HepG2 (cell line): ENCODE data around the gene CAMTA1. TPM values are rescaled to one million over a fixed set of nuclear protein-coding genes. Genes with fewer than 3 reads are reported as not detected.
A peak's percentile ranks its signal among the peaks of the same experiment; 100 is the strongest.

Experiments
- ATAC-seq: fragments of 200-7000 bp; cut with Tn5 transposase; 3 replicates; pipeline ENCODE4 v1.9.1; 2020; ENCODE audit warnings: mild to moderate bottlenecking, moderate library complexity
- BruUV-seq: library from RNA; stranded (reverse); fragments of 400-500 nt; replicated peaks from 2 replicates; lab custom pipeline; 2021; lab: Mats Ljungman, UMichigan
- CTCF ChIA-PET: fragments of 300-600 bp; formaldehyde crosslinking; extraction: SDS; loops from one replicate; lab custom pipeline; 2021; ENCODE audit warnings: low total read pairs, inconsistent platforms, low intra/inter-chr PET ratio; lab: Yijun Ruan, JAX
- POLR2A ChIA-PET: fragments of 350-600 bp; sonication (Branson Sonifier 250); formaldehyde crosslinking; loops from one replicate; lab custom pipeline; 2020; ENCODE audit warnings: antibody characterized with exemption, inconsistent platforms; lab: Yijun Ruan, JAX
- DNase-seq: peaks from one replicate; pipeline ENCODE4 v3.0.0-alpha.2; 2015; ENCODE audit warnings: low spot score
- FAIRE-seq: peaks from 3 replicates; lab custom pipeline; 2011; peaks lifted over from hg19 to GRCh38; lab: Jason Lieb, UNC
- H2AFZ ChIP-seq: one replicate; pipeline ENCODE4 v1.6.1; 2011; ENCODE audit warnings: low read length, inconsistent platforms
- H3K27ac ChIP-seq: fragments of 300-600 bp; 3 replicates; pipeline ENCODE4 v1.8.0; 2011; ENCODE audit warnings: mixed run types, mild to moderate bottlenecking, mixed read lengths, low read length, inconsistent platforms; ENCODE audit not compliant: insufficient read depth; ENCODE audit errors: extremely low read length
- H3K27me3 ChIP-seq, 2 experiments: fragments of 200-600 bp in 1 of 2; 2 replicates in 1 of 2; 3 replicates in 1 of 2; pipeline versions ENCODE4 v1.6.0 to v1.8.0; 2011; ENCODE audit warnings: low read length in 2 of 2, mild to moderate bottlenecking in 2 of 2, moderate library complexity in 2 of 2, inconsistent platforms in 1 of 2; ENCODE audit not compliant: insufficient read depth in 2 of 2, control insufficient read depth in 1 of 2
- H3K36me3 ChIP-seq, 2 experiments: fragments of 200-600 bp in 1 of 2; replicated peaks in 1 of 2; 2 replicates in 1 of 2; 3 replicates in 1 of 2; pipeline versions ENCODE4 v1.5.1 to v1.8.0; 2011; ENCODE audit warnings: low read length in 2 of 2, inconsistent platforms in 1 of 2; ENCODE audit not compliant: insufficient read depth in 2 of 2, control insufficient read depth in 1 of 2
- H3K4me1 ChIP-seq: 2 replicates; pipeline ENCODE4 v1.5.1; 2012; ENCODE audit warnings: low read length, inconsistent platforms; ENCODE audit not compliant: insufficient read depth
- H3K4me2 ChIP-seq: 2 replicates; pipeline ENCODE4 v1.6.0; 2011; ENCODE audit warnings: low read depth, low read length, inconsistent platforms
- H3K4me3 ChIP-seq, 3 experiments: fragments of 200-600 bp in 1 of 3; sonication (generic), shearing (Covaris generic) in 1 of 3; replicated peaks in 1 of 3; 2 replicates each; pipeline ENCODE4 v1.5.1; 2011 to 2016; ENCODE audit warnings: low read length in 3 of 3, inconsistent platforms in 2 of 3, low read depth in 2 of 3, mild to moderate bottlenecking in 2 of 3, control low read depth in 1 of 3, mixed read lengths in 1 of 3; ENCODE audit not compliant: insufficient read depth in 1 of 3
- H3K79me2 ChIP-seq: one replicate; pipeline ENCODE4 v1.6.1; 2011; ENCODE audit warnings: low read length, inconsistent platforms; ENCODE audit not compliant: insufficient read depth
- H3K9ac ChIP-seq: 2 replicates; pipeline ENCODE4 v1.6.0; 2011; ENCODE audit warnings: mild to moderate bottlenecking, low read depth, low read length, inconsistent platforms; ENCODE audit not compliant: insufficient read depth
- H3K9me3 ChIP-seq: 2 replicates; pipeline ENCODE4 v1.5.1; 2012; ENCODE audit warnings: mild to moderate bottlenecking, low read length
- H4K20me1 ChIP-seq: 2 replicates; pipeline ENCODE4 v1.6.0; 2011; ENCODE audit warnings: inconsistent platforms, mild to moderate bottlenecking, low read length, moderate library complexity; ENCODE audit not compliant: insufficient read depth
- MYNN ChIP-seq: sonication (generic); formaldehyde crosslinking; IDR thresholded peaks from 2 replicates; pipeline ENCODE4 v1.4.0; 2020; ENCODE audit warnings: mild to moderate bottlenecking, low read depth, missing genetic modification reagents
- SIX1 ChIP-seq: sonication (generic); formaldehyde crosslinking; IDR thresholded peaks from 2 replicates; pipeline ENCODE4 v1.4.0; 2020; ENCODE audit warnings: missing genetic modification reagents, borderline replicate concordance
- STAG1 ChIP-seq: sonication (generic); formaldehyde crosslinking; IDR thresholded peaks from 2 replicates; pipeline ENCODE4 v1.4.0; 2020; ENCODE audit warnings: missing genetic modification reagents
- ZNF484 ChIP-seq: sonication (generic); formaldehyde crosslinking; IDR thresholded peaks from 2 replicates; pipeline ENCODE4 v1.5.1; 2020; ENCODE audit warnings: mild to moderate bottlenecking, low read depth, missing genetic modification reagents, borderline replicate concordance
- ZNF564 ChIP-seq: sonication (generic); formaldehyde crosslinking; IDR thresholded peaks from 2 replicates; pipeline ENCODE4 v1.8.1; 2023; ENCODE audit warnings: mild to moderate bottlenecking, missing genetic modification reagents
- ZNF616 ChIP-seq: sonication (generic); formaldehyde crosslinking; IDR thresholded peaks from 2 replicates; pipeline ENCODE4 v1.5.0; 2020; ENCODE audit warnings: low read depth, mild to moderate bottlenecking, missing genetic modification reagents
- ZNF776 ChIP-seq: sonication (generic); formaldehyde crosslinking; IDR thresholded peaks from 2 replicates; pipeline ENCODE4 v1.4.0; 2020; ENCODE audit warnings: mild to moderate bottlenecking, missing genetic modification reagents
- ZNF816 ChIP-seq: sonication (generic); formaldehyde crosslinking; IDR thresholded peaks from 2 replicates; pipeline ENCODE4 v1.8.0; 2022; ENCODE audit warnings: missing genetic modification reagents, mild to moderate bottlenecking, borderline replicate concordance
- WGBS: methylation state at CpG from one replicate; pipeline ENCODE4 v1.1.6; 2017; ENCODE audit warnings: low lambda C conversion rate; 5-methylcytosine and 5-hydroxymethylcytosine counted together
- in situ Hi-C: cut with HindIII; loops from 2 replicates; pipeline ENCODE4 v1.10.0; 2017; ENCODE audit warnings: low pct_unique_long_range_greater_than_20kb; ENCODE audit not compliant: extremely low pct_ligation_motif_present
- intact Hi-C: fragments of 100-400 bp; cut with micrococcal nuclease; formaldehyde crosslinking; loops from one replicate; pipeline ENCODE4 v1.10.0; 2022; ENCODE audit not compliant: unreplicated experiment
- polyA plus RNA-seq, 8 experiments: library from polyadenylated mRNA; depleted of rRNA in 3 of 8; stranded (reverse) in 7 of 8; unstranded in 1 of 8; fragments of >200 nt; fragmentation: Illumina TruSeq in 4 of 8; extraction: Trizol in 4 of 8; gene quantifications; 2 replicates each; pipeline versions ENCODE4 v1.2.1 to v1.2.3, GENCODE V29; 2011 to 2016; ENCODE audit warnings: low read depth in 4 of 8, missing spikeins in 1 of 8, mixed read lengths in 1 of 8; ENCODE audit not compliant: insufficient read depth in 1 of 8
- total RNA-seq, 5 experiments: library from RNA; depleted of rRNA; stranded (reverse); fragments of >200 nt; fragmentation: Illumina TruSeq; extraction: Trizol; gene quantifications; 2 replicates each; pipeline ENCODE4 v1.2.3, GENCODE V29; 2016; ENCODE audit warnings: low read depth in 1 of 5
- TF ChIP-seq, protein P1 (sequence below): sonication (generic); formaldehyde crosslinking; IDR thresholded peaks from 2 replicates; pipeline ENCODE4 v1.5.0; 2020; ENCODE audit warnings: mild to moderate bottlenecking, missing genetic modification reagents, moderate library complexity

CAMTA1 gene
- total and polyA plus RNA-seq, 2 of the 13 experiments (the other 11 are each of a cell fraction or from before 2014, with no cell fraction given): 25.0 to 36.4 TPM

DNA sequence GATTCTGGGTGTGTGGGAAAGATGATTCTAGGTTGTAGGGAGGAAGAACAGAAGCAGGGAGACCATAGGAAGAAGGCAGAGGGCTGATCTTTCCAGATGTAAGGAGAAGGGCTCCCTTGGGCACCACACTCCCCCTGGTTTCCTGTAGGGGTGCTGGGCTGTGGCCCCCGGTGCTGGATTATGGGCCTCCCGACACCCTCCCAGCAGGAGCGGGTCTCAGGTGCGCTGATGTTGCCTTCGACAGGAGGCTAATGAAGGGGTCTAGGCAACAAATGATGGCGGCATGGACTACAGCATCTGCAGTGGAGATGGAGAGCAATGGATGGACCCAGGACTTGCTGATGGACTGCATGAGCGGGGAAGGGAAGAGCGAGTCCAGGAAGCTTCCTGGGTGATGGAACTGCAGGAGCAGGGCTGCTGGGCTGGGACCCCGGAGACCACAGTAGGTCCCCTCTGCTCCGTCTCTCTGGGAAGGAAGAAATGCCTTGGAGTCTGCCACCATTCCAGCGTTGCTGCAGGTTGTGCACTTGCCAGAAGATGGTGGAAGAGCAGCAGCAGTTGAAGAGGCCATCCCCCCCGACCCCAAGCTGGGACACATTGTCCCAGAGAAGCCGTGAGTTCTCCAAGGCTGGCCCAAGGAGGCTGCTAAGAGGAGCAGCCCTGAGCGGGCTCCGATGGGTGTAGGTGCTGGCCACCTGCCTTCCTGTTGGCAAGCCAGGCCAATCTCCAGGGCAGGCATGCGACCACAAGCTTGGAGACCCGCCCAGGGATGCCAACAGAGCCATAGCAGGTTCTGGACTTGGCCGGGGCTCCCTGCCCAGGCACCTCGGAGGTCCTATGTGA lies 890.4 kb downstream of the CAMTA1 start:
- H3K79me2 ChIP-seq: no peaks in the 10 kb centered on the region
- ChIA-PET CTCF (no interaction called here), POLR2A (interaction anchor here (1.1 to 1.2 kb wide), 2 partner anchors 29 to 77 kb away, joined by 3 to 4 read pairs; no protein-coding TSS in a partner anchor)
- H3K4me1 ChIP-seq: peaks cover 33% of the 10 kb centered on the region
- intact Hi-C loops (no loop called here), in situ Hi-C loops (no loop called here)
- H2AFZ ChIP-seq: no peak overlapping the region
- H3K27me3 ChIP-seq: peaks cover 3 to 28% of the 10 kb centered on the region in 2 experiments
- H3K4me3 ChIP-seq: no peak overlapping the region
- H3K27ac ChIP-seq: no peak overlapping the region
- TF ChIP-seq ZNF564 (no peak), ZNF484 (CRISPR knock-in tag) (no peak), MYNN (no peak), SIX1 (CRISPR knock-in tag) (no peak), ZNF776 (no peak), ZNF816 (CRISPR knock-in tag) (no peak), ZNF616 (CRISPR knock-in tag) (no peak), STAG1 (CRISPR knock-in tag) (0 out of 2 replicates have a peak, but pooled peaks have one; percentile 12)
- TF ChIP-seq, protein P1, sequence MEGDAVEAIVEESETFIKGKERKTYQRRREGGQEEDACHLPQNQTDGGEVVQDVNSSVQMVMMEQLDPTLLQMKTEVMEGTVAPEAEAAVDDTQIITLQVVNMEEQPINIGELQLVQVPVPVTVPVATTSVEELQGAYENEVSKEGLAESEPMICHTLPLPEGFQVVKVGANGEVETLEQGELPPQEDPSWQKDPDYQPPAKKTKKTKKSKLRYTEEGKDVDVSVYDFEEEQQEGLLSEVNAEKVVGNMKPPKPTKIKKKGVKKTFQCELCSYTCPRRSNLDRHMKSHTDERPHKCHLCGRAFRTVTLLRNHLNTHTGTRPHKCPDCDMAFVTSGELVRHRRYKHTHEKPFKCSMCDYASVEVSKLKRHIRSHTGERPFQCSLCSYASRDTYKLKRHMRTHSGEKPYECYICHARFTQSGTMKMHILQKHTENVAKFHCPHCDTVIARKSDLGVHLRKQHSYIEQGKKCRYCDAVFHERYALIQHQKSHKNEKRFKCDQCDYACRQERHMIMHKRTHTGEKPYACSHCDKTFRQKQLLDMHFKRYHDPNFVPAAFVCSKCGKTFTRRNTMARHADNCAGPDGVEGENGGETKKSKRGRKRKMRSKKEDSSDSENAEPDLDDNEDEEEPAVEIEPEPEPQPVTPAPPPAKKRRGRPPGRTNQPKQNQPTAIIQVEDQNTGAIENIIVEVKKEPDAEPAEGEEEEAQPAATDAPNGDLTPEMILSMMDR (CRISPR knock-in tag): peak; percentile 37; the same call in 1 of the 2 replicates
- no peak for DNase-seq
- H3K9ac ChIP-seq: no peak overlapping the region
- H3K9me3 ChIP-seq: no peaks in the 10 kb centered on the region
- no TSS peak for BruUV-seq
- 57% methylated on average over 10 of the region's 19 CpGs for WGBS
- ATAC-seq: no peak
- H3K4me2 ChIP-seq: no peak overlapping the region
- no peak for FAIRE-seq
- no peaks in the 10 kb centered on the region for H4K20me1 ChIP-seq
- H3K36me3 ChIP-seq: no peaks in the 10 kb centered on the region
